SK-N-SH (cell line): ENCODE data around the gene SLC25A26. TPM values are rescaled to one million over a fixed set of nuclear protein-coding genes. Genes with fewer than 3 reads are reported as not detected.

Source experiments
- CTCF ChIA-PET: fragments of 300-600, 350-600 bp; formaldehyde crosslinking; extraction: SDS; loops from one replicate; lab custom pipeline; 2021; lab: Yijun Ruan, JAX
- POLR2A ChIA-PET: fragments of 350-600 bp; sonication (Branson Sonifier 250); formaldehyde crosslinking; extraction: SDS; loops from one replicate; lab custom pipeline; 2020; ENCODE audit warnings: antibody characterized with exemption, inconsistent platforms; lab: Yijun Ruan, JAX
- DNase-seq: peaks from one replicate; pipeline ENCODE4 v3.0.0; 2012
- H2AFZ ChIP-seq: fragments of 200-600 bp; sonication (generic); 2 replicates; pipeline ENCODE4 v1.8.1; 2016; ENCODE audit warnings: antibody characterized with exemption, mild to moderate bottlenecking, low read depth
- H3F3A ChIP-seq: fragments of 200-600 bp; sonication (generic); replicated peaks from 2 replicates; pipeline ENCODE3; 2016; ENCODE audit warnings: antibody characterized with exemption, mild to moderate bottlenecking; ENCODE audit not compliant: insufficient read depth
- H3K27ac ChIP-seq, 2 experiments: fragments of 200-500 bp in 1 of 2; fragments of 200-600 bp in 1 of 2; sonication (Bioruptor generic) in 1 of 2; sonication (generic), shearing (Covaris generic) in 1 of 2; 2 replicates each; pipeline versions ENCODE4 v1.5.1 to v1.6.1; 2014 to 2016; ENCODE audit warnings: low read depth in 2 of 2, inconsistent platforms in 1 of 2, low read length in 1 of 2, mild to moderate bottlenecking in 1 of 2, mixed read lengths in 1 of 2
- H3K27me3 ChIP-seq: fragments of 200-600 bp; sonication (generic), shearing (Covaris generic); 2 replicates; pipeline ENCODE4 v1.6.1; 2016; ENCODE audit warnings: mixed run types; ENCODE audit not compliant: insufficient read depth
- H3K36me3 ChIP-seq, 2 experiments: fragments of 200-500 bp in 1 of 2; fragments of 200-600 bp in 1 of 2; sonication (Bioruptor generic) in 1 of 2; sonication (generic) in 1 of 2; replicated peaks in 1 of 2; 2 replicates each; pipeline versions ENCODE3 to v1.5.1; 2014 to 2016; ENCODE audit warnings: low read length in 1 of 2, mild to moderate bottlenecking in 1 of 2; ENCODE audit not compliant: insufficient read depth in 2 of 2, control insufficient read depth in 1 of 2
- H3K4me1 ChIP-seq, 2 experiments: fragments of 200-500 bp in 1 of 2; fragments of 200-600 bp in 1 of 2; sonication (Bioruptor generic) in 1 of 2; sonication (generic), shearing (Covaris generic) in 1 of 2; 2 replicates each; pipeline versions ENCODE4 v1.5.1 to v1.6.1; 2014 to 2016; ENCODE audit warnings: low read depth in 1 of 2, low read length in 1 of 2, mixed run types in 1 of 2; ENCODE audit not compliant: insufficient read depth in 2 of 2, control insufficient read depth in 1 of 2
- H3K4me2 ChIP-seq: fragments of 200-600 bp; sonication (generic), shearing (Covaris generic); 2 replicates; pipeline ENCODE4 v1.6.1; 2017; ENCODE audit warnings: mixed run types
- H3K4me3 ChIP-seq, 2 experiments: fragments of 200-500 bp in 1 of 2; fragments of 200-600 bp in 1 of 2; sonication (Bioruptor generic) in 1 of 2; sonication (generic), shearing (Covaris generic) in 1 of 2; 2 replicates each; pipeline versions ENCODE4 v1.5.1 to v1.8.1; 2014 to 2016; ENCODE audit warnings: low read depth in 2 of 2, inconsistent platforms in 1 of 2, low read length in 1 of 2, mild to moderate bottlenecking in 1 of 2, mixed read lengths in 1 of 2, moderate library complexity in 1 of 2
- H3K79me2 ChIP-seq: fragments of 200-600 bp; sonication (generic); 2 replicates; pipeline ENCODE4 v1.8.1; 2017; ENCODE audit warnings: mild to moderate bottlenecking; ENCODE audit not compliant: insufficient read depth
- H3K9ac ChIP-seq: fragments of 200-600 bp; sonication (generic); 2 replicates; pipeline ENCODE4 v1.6.1; 2017; ENCODE audit warnings: mixed run types
- H3K9me2 ChIP-seq: fragments of 200-600 bp; sonication (generic); 2 replicates; pipeline ENCODE4 v1.6.1; 2017; ENCODE audit warnings: mixed run types
- H3K9me3 ChIP-seq: fragments of 200-600 bp; sonication (generic); 2 replicates; pipeline ENCODE4 v1.6.1; 2017; ENCODE audit warnings: mixed run types, mild to moderate bottlenecking, moderate library complexity
- H4K20me1 ChIP-seq: fragments of 200-600 bp; sonication (generic); 2 replicates; pipeline ENCODE4 v1.6.1; 2017; ENCODE audit warnings: mild to moderate bottlenecking, mixed run types; ENCODE audit not compliant: insufficient read depth
- CTCF ChIP-seq: fragments of 200-600 bp; sonication (generic); IDR thresholded peaks from 2 replicates; pipeline ENCODE4 v1.6.1; 2017; ENCODE audit warnings: antibody characterized with exemption, mild to moderate bottlenecking, moderate library complexity
- EP300 ChIP-seq, 2 experiments: IDR thresholded peaks; 2 replicates each; pipeline versions ENCODE4 v1.4.0 to v1.6.1; 2012; ENCODE audit warnings: borderline replicate concordance in 1 of 2, low read depth in 1 of 2, low read length in 1 of 2
- FOSL2 ChIP-seq: IDR thresholded peaks from 2 replicates; pipeline ENCODE4 v1.4.0; 2012; ENCODE audit warnings: low read depth, mild to moderate bottlenecking, moderate library complexity, borderline replicate concordance
- FOXM1 ChIP-seq: IDR thresholded peaks from 2 replicates; pipeline ENCODE4 v1.4.0; 2012; ENCODE audit warnings: low read depth, mild to moderate bottlenecking
- GATA2 ChIP-seq: sonication (generic); formaldehyde crosslinking; IDR thresholded peaks from 2 replicates; pipeline ENCODE4 v1.5.0; 2020; ENCODE audit warnings: mild to moderate bottlenecking, missing genetic modification reagents
- JUND ChIP-seq: IDR thresholded peaks from 2 replicates; pipeline ENCODE4 v1.4.0; 2012
- MEF2A ChIP-seq: IDR thresholded peaks from 2 replicates; pipeline ENCODE4 v1.4.0; 2012; ENCODE audit warnings: low read depth, borderline replicate concordance
- MXI1 ChIP-seq: IDR thresholded peaks from 2 replicates; pipeline ENCODE4 v1.6.1; 2012; ENCODE audit warnings: mild to moderate bottlenecking, low read depth, low read length, improper control_type of control experiment
- NFIC ChIP-seq: IDR thresholded peaks from 2 replicates; pipeline ENCODE4 v1.4.0; 2012; ENCODE audit warnings: borderline replicate concordance
- NRF1 ChIP-seq: IDR thresholded peaks from 2 replicates; pipeline ENCODE4 v1.6.1; 2012; ENCODE audit warnings: low read depth, mild to moderate bottlenecking, low read length
- PBX3 ChIP-seq: IDR thresholded peaks from 2 replicates; pipeline ENCODE4; 2012
- POLR2AphosphoS5 ChIP-seq: IDR thresholded peaks from 2 replicates; pipeline ENCODE4 v1.6.1; 2012; ENCODE audit warnings: low read depth, low read length
- RAD21 ChIP-seq: IDR thresholded peaks from 2 replicates; pipeline ENCODE4 v1.6.1; 2012; ENCODE audit warnings: mild to moderate bottlenecking, low read length
- RCOR1 ChIP-seq: fragments of 150-350 bp; IDR thresholded peaks from 2 replicates; pipeline ENCODE4 v1.6.1; 2017; ENCODE audit warnings: antibody characterized with exemption, low read length
- RXRA ChIP-seq: IDR thresholded peaks from 2 replicates; pipeline ENCODE4 v1.4.0; 2012; ENCODE audit warnings: low read depth, mild to moderate bottlenecking, borderline replicate concordance
- TCF12 ChIP-seq: IDR thresholded peaks from 2 replicates; pipeline ENCODE4 v1.4.0; 2012
- USF1 ChIP-seq: IDR thresholded peaks from 2 replicates; pipeline ENCODE4 v1.4.0; 2012; ENCODE audit warnings: low read depth, borderline replicate concordance
- USF2 ChIP-seq: fragments of 150-350 bp; IDR thresholded peaks from 2 replicates; pipeline ENCODE4 v1.6.1; 2017; ENCODE audit warnings: antibody characterized with exemption, low read length, low read depth, borderline replicate concordance
- WGBS: methylation state at CpG from one replicate; pipeline ENCODE4 v1.1.6; 2017; ENCODE audit warnings: low lambda C conversion rate; 5-methylcytosine and 5-hydroxymethylcytosine counted together
- polyA plus RNA-seq, 3 experiments: library from polyadenylated mRNA; depleted of rRNA; stranded (reverse); fragments of >200 nt; gene quantifications; 2 replicates each; pipeline ENCODE4 v1.2.3, GENCODE V29; 2012

The SLC25A26 gene
- polyA plus RNA-seq, 1 of the 3 experiments (the other 2 are of a cell fraction): 31.8 TPM

GRCh38 chr3:66392966-66393332 lies 172.1 kb downstream of the SLC25A26 start:
- H3K9me2 ChIP-seq: no peaks in the 10 kb centered on the region
- H3F3A ChIP-seq: no peaks in the 10 kb centered on the region
- H2AFZ ChIP-seq: no peak overlapping the region
- H4K20me1 ChIP-seq: no peaks in the 10 kb centered on the region
- WGBS: 95% methylated on average over 2 of the region's 2 CpGs
- POLR2A ChIA-PET: interaction anchor here (0.9 kb wide), 1 partner anchor 12 kb away, joined by 3 read pairs; no protein-coding TSS in a partner anchor
- H3K27me3 ChIP-seq: no peaks in the 10 kb centered on the region
- CTCF ChIA-PET: interaction anchor here (0.7 to 4.2 kb wide), 5 partner anchors 9 to 423 kb away, joined by 3 to 27 read pairs (median 4); no protein-coding TSS in a partner anchor
- TF ChIP-seq MXI1 (no peak), CTCF (no peak), NFIC (no peak), RCOR1 (no peak), FOSL2 (no peak), USF2 (no peak), GATA2 (CRISPR knock-in tag) (no peak), JUND (no peak)
- no peaks in the 10 kb centered on the region for H3K9me3 ChIP-seq
- no peak overlapping the region for H3K9ac ChIP-seq
- H3K79me2 ChIP-seq: no peaks in the 10 kb centered on the region; the same call in 1 of the 2 replicates
- no peak overlapping the region for H3K27ac ChIP-seq
- H3K4me1 ChIP-seq: no peaks in the 10 kb centered on the region; a peak in 1 of 4 replicates
- no peak overlapping the region for H3K4me2 ChIP-seq
- no peaks in the 10 kb centered on the region for H3K36me3 ChIP-seq
- no peak overlapping the region for H3K4me3 ChIP-seq
- DNase-seq: no peak

GRCh38 chr3:66393333-66394005 lies 172.7 kb downstream of the SLC25A26 start:
- Histone ChIP-seq H3K79me2 (no peaks in the 10 kb centered on the region; the same call in 1 of the 2 replicates), H3K9me2 (no peaks in the 10 kb centered on the region), H3K9ac (no peak overlapping the region), H3K9me3 (no peaks in the 10 kb centered on the region), H2AFZ (no peak overlapping the region), H3K36me3 (no peaks in the 10 kb centered on the region), H3K4me2 (no peak overlapping the region), H3K27ac (no peak overlapping the region), H3F3A (no peaks in the 10 kb centered on the region), H4K20me1 (no peaks in the 10 kb centered on the region), H3K4me3 (no peak overlapping the region), H3K27me3 (no peaks in the 10 kb centered on the region), H3K4me1 (peaks cover 0 to 5% of the 10 kb centered on the region in 2 experiments; a peak in 2 of 4 replicates)
- POLR2A ChIA-PET: interaction anchor here (0.9 kb wide), 1 partner anchor 11 kb away, joined by 3 read pairs; no protein-coding TSS in a partner anchor
- WGBS: 86% methylated on average over 13 of the region's 13 CpGs
- TF ChIP-seq USF2 (no peak), TCF12 (no peak), MEF2A (no peak), NRF1 (no peak), POLR2AphosphoS5 (no peak), USF1 (no peak), NFIC (no peak), RAD21 (no peak), EP300 (IDR thresholded peaks at IDR 0.05; ENCODE audit: borderline replicate concordance in 1 of 2, low read depth in 1 of 2, low read length in 1 of 2) (no peak), RXRA (no peak), PBX3 (no peak), CTCF (no peak), FOXM1 (no peak)
- no peak for DNase-seq
- CTCF ChIA-PET: interaction anchor here (0.7 to 4.2 kb wide), 4 partner anchors 8 to 423 kb away, joined by 3 to 27 read pairs (median 8); no protein-coding TSS in a partner anchor
